NCI-H187 (cell line): Measurements from ENCODE around the gene CCDC160.
"Not testable (repeated sequence)": the region's sequence is repeated elsewhere in the genome, so short reads cannot be mapped to it uniquely, and the experiment has no call there.

ENCODE experiments used
- DNase-seq, 2 experiments: peaks; one replicate each; lab custom pipeline; 2025; lab: John Stamatoyannopoulos, UW

CCDC160 gene

GRCh38 chrX:134236626-134237614 is at the start of gene CCDC160:
CCDC160 (plus strand) TSS chrX:134237182; CDS start chrX:134244801, 7,619 bp downstream.
- DNase-seq: no peak

DNA sequence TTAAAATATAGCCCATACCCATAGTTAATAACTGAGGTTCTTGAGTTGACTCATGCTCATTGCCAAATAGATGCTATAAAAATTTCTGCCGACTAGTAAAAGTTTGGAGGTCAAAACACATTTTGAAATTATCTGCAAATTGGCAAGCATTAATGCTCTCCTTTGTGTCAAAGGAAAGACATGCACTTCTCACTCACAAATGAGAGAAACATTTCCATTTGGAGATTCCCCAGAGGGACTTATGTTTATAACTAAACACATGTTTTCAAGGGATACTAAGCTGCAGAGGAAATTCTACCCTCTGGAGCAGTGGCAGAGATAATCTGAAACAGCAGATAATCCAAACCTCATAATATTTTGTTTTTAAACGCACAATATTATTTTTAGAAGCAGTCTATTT is 45.7 kb upstream of the CCDC160 start:
- no peak for DNase-seq

DNA sequence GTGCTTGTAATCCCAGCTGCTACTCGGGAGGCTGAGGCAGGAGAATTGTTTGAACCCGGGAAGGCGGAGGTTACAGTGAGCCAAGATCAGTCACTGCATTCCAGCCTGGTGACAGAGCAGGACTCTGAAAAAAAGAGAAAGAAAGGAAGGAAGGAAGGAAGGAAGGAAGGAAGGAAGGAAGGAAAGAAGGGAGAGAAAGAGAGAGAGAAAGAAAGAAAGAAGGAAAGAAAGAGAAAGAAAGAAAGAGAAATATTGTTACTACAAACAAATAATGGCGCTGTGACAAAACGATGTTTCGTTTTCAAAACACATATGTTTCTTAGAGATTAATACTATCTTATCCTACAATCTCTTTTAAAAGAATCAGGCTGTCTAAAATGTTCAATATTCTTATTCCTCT is 42.1 kb upstream of the CCDC160 start:
- no peak for DNase-seq

- DNase-seq: no peak
Observed at GRCh38 chrX:134202561-134202960, 34.4 kb upstream of the CCDC160 start.

DNA sequence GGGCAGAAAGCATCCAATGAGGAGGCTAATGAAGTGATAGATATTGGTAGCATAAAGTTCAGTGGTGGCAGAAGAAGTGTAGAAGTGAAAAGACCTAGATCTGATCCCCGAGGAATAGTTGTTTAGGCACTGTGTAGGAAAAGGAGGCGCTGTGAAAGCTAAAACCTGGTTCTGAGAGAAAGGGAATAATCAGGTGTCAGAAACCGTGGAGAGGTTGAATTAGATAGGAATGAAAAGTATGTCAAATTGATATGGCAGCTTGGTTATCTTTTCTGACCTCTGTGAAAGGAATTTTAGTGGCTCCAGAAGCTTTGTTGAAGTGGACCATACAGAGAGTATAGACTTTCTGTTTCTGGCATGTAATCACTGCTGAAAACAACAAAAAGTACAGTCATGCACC is 30.8 kb upstream of the CCDC160 start:
- no peak for DNase-seq

DNA sequence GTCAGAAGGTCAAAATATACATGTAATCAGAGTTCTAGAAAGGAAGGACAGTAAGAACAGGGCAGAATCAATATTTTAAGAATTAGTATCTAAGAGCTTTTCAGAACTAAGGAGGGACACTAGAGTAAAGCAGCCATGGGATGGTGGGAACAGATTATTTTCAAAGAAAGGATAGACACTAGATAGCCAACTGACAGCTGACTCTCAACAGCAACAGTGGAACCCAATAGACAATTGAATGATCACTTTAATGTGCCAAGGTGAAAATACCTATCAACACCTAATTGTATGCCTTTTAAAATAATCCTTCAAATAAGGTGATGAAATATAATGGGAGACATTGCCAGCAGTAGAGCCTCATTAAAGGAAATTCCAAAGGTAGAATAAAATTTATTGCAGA is 26.5 kb upstream of the CCDC160 start:
- no peak for DNase-seq

DNA sequence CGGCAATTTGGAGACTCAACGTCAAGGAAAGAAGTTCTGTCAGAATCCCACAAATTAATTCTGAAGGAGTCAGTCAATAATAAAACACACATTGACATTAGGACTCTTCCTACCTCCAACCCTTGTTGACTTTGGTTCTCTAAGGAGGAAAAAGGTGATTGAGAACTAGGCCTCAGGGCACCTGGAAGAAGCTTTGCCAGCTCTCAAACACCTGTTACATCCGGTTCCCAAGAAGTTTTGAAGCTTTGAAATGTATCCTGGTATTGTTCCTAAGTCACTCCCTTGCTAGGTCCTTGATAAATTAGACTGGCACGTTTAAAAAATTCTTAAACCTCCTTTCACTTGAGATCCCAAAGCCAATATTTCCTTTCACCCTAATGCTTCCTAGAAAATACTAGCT is 1.7 kb upstream of the CCDC160 start:
- DNase-seq: no peak

- DNase-seq: not testable (repeated sequence)
Observed at GRCh38 chrX:134238144-134238543, 1.2 kb downstream of the CCDC160 start.

GRCh38 chrX:134239016-134239415 is 2.0 kb downstream of the CCDC160 start:
- no peak for DNase-seq

DNA sequence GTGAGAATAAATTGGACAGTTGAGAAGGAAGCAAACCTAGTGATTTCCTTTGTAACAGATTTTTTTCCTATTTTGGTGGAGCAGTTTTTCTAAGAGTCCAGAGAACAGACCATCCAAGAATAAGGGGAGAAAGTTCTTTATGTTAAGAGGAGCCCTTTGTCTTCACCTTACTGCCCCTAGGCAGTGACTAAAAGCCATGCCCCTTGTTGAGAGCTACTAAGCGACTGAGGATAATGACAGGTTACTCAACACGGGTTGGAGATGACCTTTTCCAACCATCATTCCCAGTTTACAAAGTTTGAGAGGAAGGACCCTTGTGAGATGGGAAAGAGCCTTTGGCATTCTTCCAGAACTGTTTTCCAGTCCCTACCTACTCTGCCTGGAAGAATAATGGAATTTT is 3.2 kb downstream of the CCDC160 start:
- no peak for DNase-seq

GRCh38 chrX:134241960-134242619 is 5.1 kb downstream of the CCDC160 start:
- DNase-seq: no peak

GRCh38 chrX:134244043-134244442 is 7.1 kb downstream of the CCDC160 start:
- DNase-seq: no peak

DNA sequence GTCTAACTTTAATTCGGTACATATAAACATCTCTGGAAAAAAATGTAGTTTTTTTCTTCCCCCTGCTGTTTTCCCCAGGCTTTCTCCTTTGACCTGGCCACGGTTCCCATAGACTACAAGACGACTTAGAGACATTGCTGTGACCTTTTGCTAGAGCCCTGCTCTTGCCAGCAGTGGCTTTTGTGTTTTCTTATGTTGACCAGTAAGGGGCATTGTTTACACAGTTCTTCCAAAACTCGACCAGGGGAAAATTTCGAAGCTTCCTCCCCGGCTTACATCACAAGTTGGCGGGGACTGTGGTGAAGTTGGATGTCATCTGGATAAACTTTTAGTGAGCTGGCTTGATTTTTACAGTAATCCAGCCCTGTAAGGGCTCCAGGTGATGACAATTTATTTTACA is 9.3 kb downstream of the CCDC160 start:
- no peak for DNase-seq

GRCh38 chrX:134247492-134247891 is 10.5 kb downstream of the CCDC160 start:
- DNase-seq: no peak

GRCh38 chrX:134249241-134249640 is 12.3 kb downstream of the CCDC160 start:
- DNase-seq: no peak

GRCh38 chrX:134251241-134251640 is 14.3 kb downstream of the CCDC160 start:
- DNase-seq: no peak

- no peak for DNase-seq
Observed at GRCh38 chrX:134254511-134254910, 17.5 kb downstream of the CCDC160 start.

DNA sequence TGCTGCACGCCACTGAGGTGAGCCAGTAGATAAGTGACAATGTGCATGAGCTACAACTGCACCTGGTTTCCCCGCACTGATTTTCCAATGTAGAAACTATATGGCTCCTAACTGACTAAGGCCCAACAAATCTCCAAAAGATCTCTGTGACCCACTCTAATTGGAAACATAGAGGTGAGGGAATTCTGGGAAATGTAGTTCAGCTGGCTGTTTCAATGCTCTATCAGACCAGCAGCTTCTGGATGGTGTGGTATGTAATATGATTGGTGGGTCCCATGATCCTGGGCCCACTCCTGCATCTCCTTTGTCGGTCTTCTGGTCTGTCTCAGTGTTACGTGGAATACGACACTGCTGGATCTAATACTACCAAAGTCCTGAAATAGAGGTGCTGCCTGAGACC is 18.6 kb downstream of the CCDC160 start:
- no peak for DNase-seq

- no peak for DNase-seq
Observed at GRCh38 chrX:134256684-134257083, 19.7 kb downstream of the CCDC160 start.

DNA sequence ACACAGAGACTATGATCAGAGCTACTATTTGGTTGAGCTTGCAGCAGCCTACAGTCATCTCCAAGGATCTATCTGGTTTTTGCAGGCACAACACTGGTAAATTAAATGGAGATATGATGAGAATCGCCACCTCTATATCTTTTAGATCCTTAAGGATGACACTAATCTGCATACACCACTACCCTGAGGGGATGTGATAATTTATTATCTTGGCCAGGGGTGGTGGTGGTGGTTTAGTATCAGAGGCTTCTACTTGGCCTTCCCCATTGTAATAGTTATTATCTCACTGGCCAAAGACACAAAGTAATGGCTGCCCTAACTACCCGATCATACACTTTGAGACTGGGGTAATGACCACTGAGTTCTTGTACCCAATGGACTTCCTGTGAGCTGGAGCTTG is 21.2 kb downstream of the CCDC160 start:
- no peak for DNase-seq

DNA sequence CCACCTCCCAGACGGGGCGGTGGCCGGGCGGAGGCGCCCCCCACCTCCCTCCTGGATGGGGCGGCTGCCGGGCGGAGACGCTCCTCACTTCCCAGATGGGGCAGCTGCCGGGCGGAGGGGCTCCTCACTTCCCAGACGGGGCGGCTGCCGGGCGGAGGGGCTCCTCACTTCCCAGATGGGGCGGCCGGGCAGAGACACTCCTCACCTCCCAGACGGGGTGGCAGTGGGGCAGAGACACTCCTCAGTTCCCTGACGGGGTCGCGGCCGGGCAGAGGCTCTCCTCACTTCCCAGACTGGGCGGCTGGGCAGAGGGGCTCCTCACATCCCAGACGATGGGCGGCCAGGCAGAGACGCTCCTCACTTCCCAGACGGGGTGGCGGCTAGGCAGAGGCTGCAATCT is 49.0 kb downstream of the CCDC160 start:
- not testable (repeated sequence) for DNase-seq

GRCh38 chrX:134287346-134287745 is 50.4 kb downstream of the CCDC160 start:
- no peak for DNase-seq

GRCh38 chrX:134294548-134294947 is 57.6 kb downstream of the CCDC160 start:
- no peak for DNase-seq
